Calu3 (cell line): ENCODE data around the gene TSFM. TPM values are rescaled to one million over a fixed set of nuclear protein-coding genes. Genes with fewer than 3 reads are reported as not detected.

Experiments
- BruUV-seq: library from RNA; stranded (reverse); fragments of 400-500 nt; replicated peaks from 2 replicates; lab custom pipeline; 2021; lab: Mats Ljungman, UMichigan
- CTCF ChIA-PET: fragments of 300-600 bp; sonication (Branson Sonifier 250); formaldehyde crosslinking; loops from one replicate; lab custom pipeline; 2022; ENCODE audit warnings: antibody characterized with exemption; lab: Charles Lee
- DNase-seq: peaks from one replicate; pipeline ENCODE4 v3.0.0; 2022
- H3K27ac Mint-ChIP-seq: one replicate; pipeline ENCODE4 v1.8.0; 2022; ENCODE audit warnings: mixed read lengths; ENCODE audit not compliant: unreplicated experiment
- H3K27me3 Mint-ChIP-seq: one replicate; pipeline ENCODE4 v1.8.0; 2022; ENCODE audit warnings: mixed read lengths; ENCODE audit not compliant: unreplicated experiment
- H3K36me3 Mint-ChIP-seq: one replicate; pipeline ENCODE4 v1.8.0; 2022; ENCODE audit warnings: mild to moderate bottlenecking, moderate library complexity, mixed read lengths; ENCODE audit not compliant: insufficient read depth, unreplicated experiment
- H3K4me1 Mint-ChIP-seq: one replicate; pipeline ENCODE4 v1.8.0; 2022; ENCODE audit warnings: mild to moderate bottlenecking, low read depth, mixed read lengths; ENCODE audit not compliant: unreplicated experiment
- H3K4me3 Mint-ChIP-seq: one replicate; pipeline ENCODE4 v1.8.0; 2022; ENCODE audit warnings: mild to moderate bottlenecking, low read depth, moderate library complexity, mixed read lengths; ENCODE audit not compliant: unreplicated experiment
- H3K9me3 Mint-ChIP-seq: one replicate; pipeline ENCODE4 v1.8.0; 2022; ENCODE audit warnings: low read depth, mixed read lengths; ENCODE audit not compliant: unreplicated experiment
- intact Hi-C: fragments of 100-400 bp; cut with micrococcal nuclease; formaldehyde crosslinking; loops from one replicate; pipeline ENCODE4 v1.10.0; 2022; ENCODE audit not compliant: unreplicated experiment
- microRNA-seq: library from miRNA; unstranded; fragments of <30 nt; microRNA quantifications from one replicate; pipeline ENCODE4 v1.2.0, GENCODE V29; 2022
- total RNA-seq: library from RNA; stranded (reverse); gene quantifications from 2 replicates; pipeline ENCODE4 v1.2.3, GENCODE V29; 2022
- TF ChIP-seq, protein P1 (sequence below): fragments of 200-600 bp; IDR thresholded peaks from one replicate; pipeline ENCODE4 v1.8.0; 2022; ENCODE audit warnings: antibody characterized with exemption; ENCODE audit not compliant: unreplicated experiment

Gene TSFM
- total RNA-seq, 1 experiment from 2014 or later = 47.1 TPM

DNA sequence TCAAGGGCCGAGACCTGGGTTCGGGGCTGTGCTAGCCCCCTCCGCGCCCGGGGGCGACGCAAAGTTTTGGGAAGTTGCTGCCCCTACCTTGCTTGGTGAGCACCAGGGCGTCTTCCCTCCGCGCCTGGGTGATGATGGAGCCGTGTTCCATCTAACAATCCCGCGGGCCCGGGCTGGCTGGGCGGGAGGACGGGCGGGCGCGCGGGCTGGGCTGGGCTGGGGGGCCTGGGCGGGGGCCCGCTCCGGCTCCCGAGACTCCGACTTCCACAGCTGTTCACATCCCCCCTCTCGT is 63.6 kb downstream of the TSFM start:
- Mint-ChIP-seq H3K4me1 (peaks cover 36% of the 10 kb centered on the region), H3K4me3 (peak overlapping the region; percentile 81), H3K27me3 (peaks cover 9% of the 10 kb centered on the region), H3K36me3 (peaks cover 41% of the 10 kb centered on the region), H3K27ac (peak overlapping the region; percentile 58), H3K9me3 (no peaks in the 10 kb centered on the region)
- TF ChIP-seq, protein P1, sequence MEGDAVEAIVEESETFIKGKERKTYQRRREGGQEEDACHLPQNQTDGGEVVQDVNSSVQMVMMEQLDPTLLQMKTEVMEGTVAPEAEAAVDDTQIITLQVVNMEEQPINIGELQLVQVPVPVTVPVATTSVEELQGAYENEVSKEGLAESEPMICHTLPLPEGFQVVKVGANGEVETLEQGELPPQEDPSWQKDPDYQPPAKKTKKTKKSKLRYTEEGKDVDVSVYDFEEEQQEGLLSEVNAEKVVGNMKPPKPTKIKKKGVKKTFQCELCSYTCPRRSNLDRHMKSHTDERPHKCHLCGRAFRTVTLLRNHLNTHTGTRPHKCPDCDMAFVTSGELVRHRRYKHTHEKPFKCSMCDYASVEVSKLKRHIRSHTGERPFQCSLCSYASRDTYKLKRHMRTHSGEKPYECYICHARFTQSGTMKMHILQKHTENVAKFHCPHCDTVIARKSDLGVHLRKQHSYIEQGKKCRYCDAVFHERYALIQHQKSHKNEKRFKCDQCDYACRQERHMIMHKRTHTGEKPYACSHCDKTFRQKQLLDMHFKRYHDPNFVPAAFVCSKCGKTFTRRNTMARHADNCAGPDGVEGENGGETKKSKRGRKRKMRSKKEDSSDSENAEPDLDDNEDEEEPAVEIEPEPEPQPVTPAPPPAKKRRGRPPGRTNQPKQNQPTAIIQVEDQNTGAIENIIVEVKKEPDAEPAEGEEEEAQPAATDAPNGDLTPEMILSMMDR = no peak
- intact Hi-C loops = no loop called here
- DNase-seq = no peak
- BruUV-seq = no TSS peak
- CTCF ChIA-PET = interaction anchor here (0.6 to 1.6 kb wide), 6 partner anchors 17 to 805 kb away, joined by 3 to 5 read pairs (median 4); partner anchors contain the start of gene TSFM

DNA sequence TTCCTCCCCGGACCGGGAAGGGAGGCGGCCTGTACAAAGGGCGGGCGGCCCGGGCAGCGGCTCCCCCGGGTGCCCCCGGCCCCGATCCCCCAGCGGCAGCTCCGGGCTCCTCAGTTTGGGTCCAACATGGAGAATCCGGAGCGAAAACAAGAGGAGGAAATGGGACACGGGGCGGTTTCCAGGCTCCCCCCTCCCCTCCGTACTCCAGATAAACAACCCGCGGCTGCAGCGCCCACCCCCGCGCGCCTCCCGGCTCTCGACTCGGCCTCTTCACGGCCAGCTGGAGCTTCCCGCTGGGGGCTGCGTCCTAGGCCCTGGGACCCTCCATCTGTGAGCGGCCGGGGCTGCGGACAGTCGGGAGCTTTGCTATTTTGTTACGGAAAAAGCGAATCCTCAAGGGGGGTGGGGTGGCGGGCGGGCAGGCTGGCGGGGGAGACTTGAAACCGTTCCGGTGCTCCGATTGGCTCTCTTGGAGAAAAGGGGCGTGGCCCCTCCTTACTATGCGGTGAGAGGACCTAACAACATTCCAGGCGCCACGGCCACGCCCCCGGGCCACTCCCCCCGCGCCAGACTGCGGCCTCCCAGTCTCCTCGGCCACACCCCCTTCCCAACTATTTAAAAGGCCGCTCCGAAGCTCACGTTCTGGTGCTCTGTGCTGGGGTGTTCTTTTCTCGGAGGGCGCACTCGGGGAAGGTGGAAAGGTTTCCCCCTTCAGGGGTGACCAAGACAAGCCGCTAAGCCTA is 64.2 kb downstream of the TSFM start, which contains the start of gene CTDSP2:
Gene CTDSP2, minus strand, starts transcription at position 153 of the 743 bp plus-strand sequence. CDS start 294 bp downstream, outside the sequence.
- Mint-ChIP-seq H3K4me1 (peaks cover 31% of the 10 kb centered on the region), H3K4me3 (peak within 1 kb of the TSS; percentile 81), H3K36me3 (peaks cover 41% of the 10 kb centered on the region), H3K9me3 (no peaks in the 10 kb centered on the region), H3K27me3 (peaks cover 14% of the 10 kb centered on the region), H3K27ac (peak within 1 kb of the TSS; percentile 58)
- CTCF ChIA-PET = interaction anchor here (0.5 to 1.6 kb wide), 8 partner anchors 16 to 805 kb away, joined by 3 to 7 read pairs (median 4); partner anchors contain the start of gene TSFM
- BruUV-seq = no TSS peak
- intact Hi-C loops = no loop called here
- peak; percentile 100 for DNase-seq
- TF ChIP-seq, protein P1 = no peak

Small RNA genes within 50 kb of the gene (microRNA-seq; reads per million reads assigned to microRNA genes)
- gene MIR26A2 (70.3 reads per million, percentile 60 among the genes with 10 or more reads in this experiment), gene MIR6759 (1.1 reads per million)

Other genes with a start within 250 kb of the TSFM start
- gene DCTN2, start 235.6 kb upstream of the TSFM start, total RNA-seq = 121 and 131 TPM in 2 replicates
- gene KIF5A, start 232.7 kb upstream of the TSFM start, total RNA-seq = 0.10 TPM in 1 of 2 replicates, not detected in the other
- gene PIP4K2C, start 191.6 kb upstream of the TSFM start, total RNA-seq = 66.3 and 80.3 TPM in 2 replicates
- 23.1 and 25.9 TPM in 2 replicates for gene DTX3, start 178.0 kb upstream of the TSFM start, total RNA-seq
- 2.2 and 4.7 TPM in 2 replicates for gene ARHGEF25, start 171.4 kb upstream of the TSFM start, total RNA-seq
- gene B4GALNT1, start 149.6 kb upstream of the TSFM start, total RNA-seq = 8.1 and 11.1 TPM in 2 replicates
- 221 and 258 TPM in 2 replicates for gene OS9, start 88.7 kb upstream of the TSFM start, total RNA-seq
- gene AGAP2, start 44.0 kb upstream of the TSFM start, total RNA-seq = 0.57 and 0.59 TPM in 2 replicates
- 40.2 and 46.7 TPM in 2 replicates for gene TSPAN31, start 37.7 kb upstream of the TSFM start, total RNA-seq
- 188 and 199 TPM in 2 replicates for gene CDK4, start 30.5 kb upstream of the TSFM start, total RNA-seq
- 39.0 and 42.4 TPM in 2 replicates for gene MARCHF9, start 27.7 kb upstream of the TSFM start, total RNA-seq
- 1.8 TPM in 2 replicates for gene CYP27B1, start 15.7 kb upstream of the TSFM start, total RNA-seq
- gene METTL1, start 10.7 kb upstream of the TSFM start, total RNA-seq = 50.5 and 51.8 TPM in 2 replicates
- gene EEF1AKMT3, start 10.2 kb upstream of the TSFM start, total RNA-seq = 8.4 TPM in 2 replicates
- gene AVIL, start 35.9 kb downstream of the TSFM start, total RNA-seq = 6.4 and 7.9 TPM in 2 replicates
- gene CTDSP2, start 63.9 kb downstream of the TSFM start, total RNA-seq = 117 and 119 TPM in 2 replicates
- 10.7 and 12.8 TPM in 2 replicates for gene ATP23, start 158.8 kb downstream of the TSFM start, total RNA-seq